Measurements from ENCODE around the gene DPP3. TPM values are rescaled to one million over a fixed set of nuclear protein-coding genes. Genes with fewer than 3 reads are reported as not detected.
A peak's percentile ranks its signal among the peaks of the same experiment; 100 is the strongest.
"Not testable (repeated sequence)": the region's sequence is repeated elsewhere in the genome, so short reads cannot be mapped to it uniquely, and the experiment has no call there.

DPP3 gene
- total RNA-seq, 1 experiment from 2014 or later = 76.2 TPM

- peaks cover 12% of the 10 kb centered on the region; the same call in 1 of the 2 replicates for H3K36me3 ChIP-seq (ENCODE audit: low read depth)
- ChIA-PET POLR2A (ENCODE audit: unreplicated experiment) (no interaction called here), CTCF (interaction anchor here (0.5 to 0.6 kb wide), 2 partner anchors 120 to 123 kb away, joined by 3 read pairs; no protein-coding TSS in a partner anchor)
- H3K79me2 ChIP-seq (ENCODE audit: low read depth) = peaks cover 9% of the 10 kb centered on the region
- peaks cover 4% of the 10 kb centered on the region; the same call in 1 of the 2 replicates for H3K4me1 ChIP-seq (replicated peaks; ENCODE audit: insufficient read depth)
- H2AFZ ChIP-seq = no peak overlapping the region
- no peak overlapping the region for H3K27ac ChIP-seq
- H3K27me3 ChIP-seq (ENCODE audit: insufficient read depth, low read depth) = no peaks in the 10 kb centered on the region
- H3K9me2 ChIP-seq (ENCODE audit: insufficient read depth) = no peaks in the 10 kb centered on the region
- H3K4me2 ChIP-seq = no peak overlapping the region
- BruUV-seq (replicated peaks) = no TSS peak
- H3K4me3 ChIP-seq = no peak overlapping the region
- H3K9me3 ChIP-seq (ENCODE audit: insufficient read depth, low read depth) = no peaks in the 10 kb centered on the region
- TF ChIP-seq EZH2 (IDR thresholded peaks at IDR 0.05; ENCODE audit: low read depth) (no peak), CTCF (conservative IDR thresholded peaks at IDR 0.05) (no peak)
- H3F3A ChIP-seq (ENCODE audit: insufficient read depth, low read depth) = peaks cover 9% of the 10 kb centered on the region; the same call in 1 of the 2 replicates
- intact Hi-C loops (cut with micrococcal nuclease; ENCODE audit: unreplicated experiment) = no loop called here
- no peak for DNase-seq
- H4K20me1 ChIP-seq (ENCODE audit: insufficient read depth) = no peaks in the 10 kb centered on the region
Measured at GRCh38 chr11:66432597-66432996, 47.6 kb upstream of the DPP3 start.

GRCh38 chr11:66437979-66438503, 42.2 kb upstream of the DPP3 start:
- ChIA-PET CTCF (interaction anchor here (1.0 to 1.4 kb wide), 3 partner anchors 102 to 239 kb away, joined by 3 to 5 read pairs (median 3); partner anchors contain the start of genes RBM4, RBM4B and RIN1), POLR2A (ENCODE audit: unreplicated experiment) (no interaction called here)
- TSS peak; percentile 54 for BruUV-seq (replicated peaks)
- H2AFZ ChIP-seq = peak overlapping the region; percentile 92
- H3K9me3 ChIP-seq (ENCODE audit: insufficient read depth, low read depth) = no peaks in the 10 kb centered on the region; the same call in 1 of the 2 replicates
- TF ChIP-seq CTCF (conservative IDR thresholded peaks at IDR 0.05) = no peak
- TF ChIP-seq EZH2 (IDR thresholded peaks at IDR 0.05; ENCODE audit: low read depth) = no peak
- no peaks in the 10 kb centered on the region for H3K27me3 ChIP-seq (ENCODE audit: insufficient read depth, low read depth)
- peak overlapping the region; percentile 58; the same call in 1 of the 2 replicates for H3K27ac ChIP-seq
- no peak for DNase-seq
- peak overlapping the region; percentile 71 for H3K4me3 ChIP-seq
- peaks cover 2% of the 10 kb centered on the region; the same call in 1 of the 2 replicates for H3F3A ChIP-seq (ENCODE audit: insufficient read depth, low read depth)
- peaks cover 8% of the 10 kb centered on the region for H3K4me1 ChIP-seq (replicated peaks; ENCODE audit: insufficient read depth)
- H3K36me3 ChIP-seq (ENCODE audit: low read depth) = peaks cover 12% of the 10 kb centered on the region; the same call in 1 of the 2 replicates
- H3K9me2 ChIP-seq (ENCODE audit: insufficient read depth) = no peaks in the 10 kb centered on the region
- H3K4me2 ChIP-seq = peak overlapping the region; percentile 81
- H4K20me1 ChIP-seq (ENCODE audit: insufficient read depth) = no peaks in the 10 kb centered on the region
- intact Hi-C loops (cut with micrococcal nuclease; ENCODE audit: unreplicated experiment) = loop anchor here (2.0 kb wide), 1 partner anchor 29 kb away; the partner anchor contains the start of gene PELI3
- H3K79me2 ChIP-seq (ENCODE audit: low read depth) = peaks cover 17% of the 10 kb centered on the region

GRCh38 chr11:66438504-66439466, 41.4 kb upstream of the DPP3 start, which contains the start of gene MRPL11:
Gene MRPL11 (minus strand): TSS chr11:66438848. CDS start chr11:66438754, 94 bp downstream.
- ChIA-PET CTCF (interaction anchor here (0.6 to 1.4 kb wide), 10 partner anchors 16 to 239 kb away, joined by 3 to 19 read pairs (median 4); partner anchors contain the start of genes PELI3, RBM4, RBM4B and RIN1), POLR2A (ENCODE audit: unreplicated experiment) (interaction anchor here (0.6 to 1.1 kb wide), 3 partner anchors 28 to 1590 kb away, joined by 10 to 24 read pairs (median 13); partner anchors contain the start of genes PELI3 and YIF1A)
- Histone ChIP-seq H3K4me3 (peak within 1 kb of the TSS; percentile 71), H4K20me1 (ENCODE audit: insufficient read depth) (no peaks in the 10 kb centered on the region), H3K9me2 (ENCODE audit: insufficient read depth) (no peaks in the 10 kb centered on the region), H3K4me2 (peak within 1 kb of the TSS; percentile 81), H3K36me3 (ENCODE audit: low read depth) (peaks cover 12% of the 10 kb centered on the region; the same call in 1 of the 2 replicates), H3K27ac (peak within 1 kb of the TSS; percentile 58), H3K79me2 (ENCODE audit: low read depth) (peaks cover 17% of the 10 kb centered on the region), H2AFZ (peak within 1 kb of the TSS; percentile 92), H3K9me3 (ENCODE audit: insufficient read depth, low read depth) (no peaks in the 10 kb centered on the region; the same call in 1 of the 2 replicates), H3K4me1 (replicated peaks; ENCODE audit: insufficient read depth) (peaks cover 12% of the 10 kb centered on the region), H3F3A (ENCODE audit: insufficient read depth, low read depth) (peaks cover under 1% of the 10 kb centered on the region; the same call in 1 of the 2 replicates), H3K27me3 (ENCODE audit: insufficient read depth, low read depth) (no peaks in the 10 kb centered on the region)
- BruUV-seq (replicated peaks) = TSS peak; percentile 75
- TF ChIP-seq EZH2 (IDR thresholded peaks at IDR 0.05; ENCODE audit: low read depth) = no peak
- peak; percentile 78 for TF ChIP-seq CTCF (conservative IDR thresholded peaks at IDR 0.05)
- intact Hi-C loops (cut with micrococcal nuclease; ENCODE audit: unreplicated experiment) = loop anchor here (1.0 to 2.0 kb wide), 3 partner anchors 28 to 240 kb away; partner anchors contain the start of genes DPP3 and PELI3
- peak; percentile 91 for DNase-seq

- POLR2A ChIA-PET (ENCODE audit: unreplicated experiment) = interaction anchor here (0.7 kb wide), 1 partner anchor 26 kb away, joined by 5 read pairs; no protein-coding TSS in a partner anchor
- DNase-seq; H3K4me2 ChIP-seq; H3K9me3 ChIP-seq (ENCODE audit: insufficient read depth, low read depth); intact Hi-C loops (cut with micrococcal nuclease; ENCODE audit: unreplicated experiment); H4K20me1 ChIP-seq (ENCODE audit: insufficient read depth); H3F3A ChIP-seq (ENCODE audit: insufficient read depth, low read depth); H3K9me2 ChIP-seq (ENCODE audit: insufficient read depth); H3K27me3 ChIP-seq (ENCODE audit: insufficient read depth, low read depth); H3K4me3 ChIP-seq; BruUV-seq (replicated peaks); H2AFZ ChIP-seq; H3K27ac ChIP-seq: not testable (repeated sequence)
- CTCF ChIA-PET = interaction anchor here (0.6 kb wide), 1 partner anchor 26 kb away, joined by 4 read pairs; no protein-coding TSS in a partner anchor
- H3K4me1 ChIP-seq (replicated peaks; ENCODE audit: insufficient read depth) = peaks cover 22% of the 10 kb centered on the region
- H3K36me3 ChIP-seq (ENCODE audit: low read depth) = peaks cover 12% of the 10 kb centered on the region; the same call in 1 of the 2 replicates
- peaks cover 17% of the 10 kb centered on the region for H3K79me2 ChIP-seq (ENCODE audit: low read depth)
Measured at GRCh38 chr11:66440101-66440939, 39.9 kb upstream of the DPP3 start.

Data from PC-9 (cell line).